ENCODE data around the gene RPUSD1. TPM values are rescaled to one million over a fixed set of nuclear protein-coding genes. Genes with fewer than 3 reads are reported as not detected.
A peak's percentile ranks its signal among the peaks of the same experiment; 100 is the strongest.

The RPUSD1 gene
- total RNA-seq, 1 experiment from 2014 or later = 69.3 TPM

DNA sequence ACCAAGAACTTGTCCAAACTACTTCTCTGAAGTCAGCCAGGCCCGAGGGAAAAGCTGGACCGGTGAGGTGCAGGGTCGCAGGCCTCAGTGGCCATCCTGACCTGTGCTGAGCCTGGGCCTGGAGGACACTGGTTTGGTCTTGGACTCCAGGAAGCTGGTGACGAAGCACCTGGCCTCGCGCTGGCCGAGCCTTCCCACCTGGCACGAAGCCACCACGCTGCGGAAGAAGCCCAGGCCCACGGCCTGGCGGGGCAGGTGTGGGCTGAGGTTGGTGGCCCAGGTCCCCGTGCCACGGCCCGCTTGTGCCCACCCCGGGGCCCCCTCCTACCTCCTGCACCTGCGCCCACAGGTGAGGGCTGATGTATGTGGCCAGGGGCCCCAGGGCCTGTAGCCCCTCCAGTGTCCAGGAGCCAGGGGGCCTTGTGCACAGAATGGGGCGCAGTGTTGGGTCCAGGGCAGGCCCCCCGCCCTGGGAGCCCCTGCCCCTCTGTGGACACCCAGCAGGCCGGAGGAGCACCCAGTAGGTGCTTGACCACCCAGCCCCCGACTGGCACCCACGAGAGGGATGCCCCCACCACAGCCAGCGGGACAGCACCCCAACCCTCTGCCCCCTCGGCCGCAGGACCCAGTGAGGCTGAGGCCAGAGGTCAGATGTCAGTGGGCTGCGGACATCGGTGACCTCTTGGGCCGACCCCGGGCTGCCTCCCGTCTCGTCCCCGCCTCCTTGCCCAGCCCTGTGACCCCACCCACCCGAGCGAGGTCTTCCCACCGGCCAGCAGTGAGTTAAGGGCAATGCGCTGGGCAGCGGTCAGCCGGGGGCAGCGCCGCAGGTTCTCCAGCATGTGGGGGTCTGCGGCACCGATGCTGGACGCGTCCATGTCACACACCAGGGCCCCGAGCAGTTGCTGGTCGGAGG lies 13.8 kb downstream of the RPUSD1 start:
- DNase-seq (ENCODE audit: low spot score) = no peak
- in situ Hi-C loops (cut with HindIII; ENCODE audit: low sequenced_read_pairs) = no loop called here

DNA sequence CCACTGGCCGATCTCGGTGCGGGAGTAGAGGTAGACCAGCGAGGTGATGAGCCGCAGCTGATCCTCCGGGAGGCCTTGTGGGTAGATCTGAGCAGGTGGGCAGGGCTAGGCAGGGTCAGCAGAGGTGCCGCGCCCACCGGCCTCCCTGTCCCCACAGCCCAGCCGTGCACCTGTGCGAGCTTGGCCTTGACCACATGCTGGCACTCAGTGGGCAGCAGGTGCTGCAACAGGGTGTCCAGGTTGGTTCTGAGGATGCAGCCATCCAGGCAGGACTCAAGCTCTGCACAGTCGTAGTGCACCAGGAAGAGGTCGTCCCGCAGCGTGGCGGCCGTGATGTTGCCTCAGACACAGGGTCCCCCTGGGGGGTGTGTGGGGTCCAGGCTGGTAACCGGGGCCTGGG lies 15.2 kb downstream of the RPUSD1 start:
- DNase-seq (ENCODE audit: low spot score) = no peak
- in situ Hi-C loops (cut with HindIII; ENCODE audit: low sequenced_read_pairs) = no loop called here

DNA sequence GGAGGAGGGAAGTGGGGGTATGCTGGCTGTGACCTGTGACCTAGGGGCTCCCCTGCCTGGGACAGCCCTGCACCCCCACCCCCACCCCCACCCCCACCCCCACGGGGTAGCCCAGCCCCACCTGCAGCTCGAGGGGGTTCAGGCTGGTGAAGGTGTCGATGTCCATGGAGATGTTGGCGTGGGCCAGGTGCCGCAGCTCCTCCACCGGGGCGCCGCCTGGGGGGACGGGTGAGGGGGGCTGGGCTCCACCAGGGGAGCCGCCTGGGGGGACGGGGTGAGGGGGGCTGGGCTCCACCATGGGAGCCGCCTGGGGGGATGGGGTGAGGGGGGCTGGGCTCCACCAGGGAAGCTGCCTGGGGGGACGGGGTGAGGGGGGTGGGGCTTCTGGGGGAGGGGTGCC lies 17.8 kb downstream of the RPUSD1 start:
- no peak for DNase-seq (ENCODE audit: low spot score)
- in situ Hi-C loops (cut with HindIII; ENCODE audit: low sequenced_read_pairs) = no loop called here

DNA sequence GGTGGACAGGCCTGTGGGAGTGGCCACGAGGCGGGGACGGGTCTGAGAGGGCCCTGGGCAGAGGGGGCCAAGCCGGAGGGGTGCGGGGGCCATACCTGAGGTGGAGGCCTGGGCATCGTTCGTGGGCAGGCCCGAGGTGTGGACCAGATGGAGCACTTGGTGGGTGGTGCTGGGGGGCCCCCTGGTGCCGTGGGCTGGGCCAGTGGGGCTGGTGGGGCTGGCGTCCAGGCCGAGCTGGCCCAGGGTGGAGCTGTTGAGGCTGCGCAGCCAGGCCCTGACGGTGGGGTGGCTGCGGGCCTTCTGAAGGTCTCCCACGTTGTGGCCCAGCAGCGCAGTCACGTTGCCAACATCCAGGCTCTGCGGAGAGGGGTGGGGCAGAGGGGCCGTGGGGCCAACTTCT lies 18.2 kb downstream of the RPUSD1 start:
- in situ Hi-C loops (cut with HindIII; ENCODE audit: low sequenced_read_pairs) = no loop called here

DNA sequence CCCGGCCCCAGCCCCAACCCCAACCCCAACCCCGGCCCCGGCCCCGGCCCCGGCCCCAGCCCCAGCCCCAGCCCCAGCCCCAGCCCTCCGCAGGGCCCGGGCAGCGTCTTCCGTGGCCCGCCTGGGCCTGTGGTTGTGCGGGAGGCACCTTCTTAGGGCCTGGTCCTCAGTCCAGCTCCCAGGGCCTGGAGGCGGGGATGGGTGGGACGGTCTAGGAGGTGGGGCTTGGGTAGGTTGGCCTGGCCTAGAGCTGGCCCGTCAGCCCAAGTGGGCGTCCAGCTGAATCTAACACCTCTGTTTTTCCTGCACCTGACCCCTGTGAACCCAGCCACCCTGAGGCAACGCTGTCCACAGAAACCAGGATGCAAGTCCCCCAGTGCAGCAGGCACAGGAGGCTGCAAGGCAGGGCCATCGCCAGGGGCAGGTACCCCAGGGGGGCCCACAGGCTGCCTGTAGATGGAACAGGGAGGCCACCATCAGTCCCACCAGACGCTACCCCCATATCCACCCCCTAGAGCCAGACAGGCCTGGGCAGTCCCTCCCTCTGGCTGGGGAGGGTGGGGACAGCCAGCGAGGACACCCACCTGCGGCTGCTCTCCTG lies 18.9 kb downstream of the RPUSD1 start:
- peak; percentile 13 for DNase-seq (ENCODE audit: low spot score)
- in situ Hi-C loops (cut with HindIII; ENCODE audit: low sequenced_read_pairs) = no loop called here

More for the DNA sequence above, 18.2 kb downstream of the RPUSD1 start:
- no peak for DNase-seq (ENCODE audit: low spot score)

DNA sequence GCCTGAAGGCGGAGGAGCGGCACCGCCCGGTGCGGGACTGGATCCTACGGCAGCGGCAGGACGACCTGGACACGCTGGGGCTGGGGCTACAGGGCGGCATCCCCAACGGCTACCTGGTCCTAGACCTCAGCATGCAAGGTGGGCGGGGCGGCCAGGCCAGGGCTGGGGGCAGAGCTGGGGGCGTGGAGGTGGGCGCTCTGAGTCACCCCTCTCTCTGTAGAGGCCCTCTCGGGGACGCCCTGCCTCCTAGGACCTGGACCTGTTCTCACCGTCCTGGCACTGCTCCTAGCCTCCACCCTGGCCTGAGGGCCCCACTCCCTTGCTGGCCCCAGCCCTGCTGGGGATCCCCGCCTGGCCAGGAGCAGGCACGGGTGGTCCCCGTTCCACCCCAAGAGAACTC lies 19.8 kb downstream of the RPUSD1 start:
- in situ Hi-C loops (cut with HindIII; ENCODE audit: low sequenced_read_pairs) = no loop called here
- no peak for DNase-seq (ENCODE audit: low spot score)

DNA sequence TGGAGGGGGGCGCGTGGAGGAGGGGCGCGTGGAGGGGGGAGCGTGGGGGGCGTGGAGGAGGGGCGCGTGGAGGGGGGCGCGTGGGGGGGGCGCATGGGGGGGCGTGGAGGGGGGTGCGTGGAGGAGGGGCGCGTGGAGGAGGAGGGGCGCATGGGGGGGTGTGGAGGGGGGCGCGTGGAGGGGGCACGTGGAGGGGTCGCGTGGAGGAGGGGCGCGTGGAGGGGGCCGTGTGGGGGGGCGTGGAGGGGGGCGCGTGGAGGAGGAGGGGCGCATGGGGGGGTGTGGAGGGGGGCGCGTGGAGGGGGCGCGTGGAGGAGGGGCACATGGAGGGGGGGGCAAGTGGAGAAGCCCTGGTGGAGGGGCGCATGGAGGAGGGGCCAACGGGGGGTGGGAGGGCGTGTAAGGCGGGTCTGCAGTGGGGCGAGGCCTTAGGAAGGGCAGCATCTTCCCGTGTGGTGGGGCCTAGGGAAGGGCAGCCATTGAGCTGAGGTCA lies 20.4 kb downstream of the RPUSD1 start:
- no peak for DNase-seq (ENCODE audit: low spot score)
- in situ Hi-C loops (cut with HindIII; ENCODE audit: low sequenced_read_pairs) = no loop called here

DNA sequence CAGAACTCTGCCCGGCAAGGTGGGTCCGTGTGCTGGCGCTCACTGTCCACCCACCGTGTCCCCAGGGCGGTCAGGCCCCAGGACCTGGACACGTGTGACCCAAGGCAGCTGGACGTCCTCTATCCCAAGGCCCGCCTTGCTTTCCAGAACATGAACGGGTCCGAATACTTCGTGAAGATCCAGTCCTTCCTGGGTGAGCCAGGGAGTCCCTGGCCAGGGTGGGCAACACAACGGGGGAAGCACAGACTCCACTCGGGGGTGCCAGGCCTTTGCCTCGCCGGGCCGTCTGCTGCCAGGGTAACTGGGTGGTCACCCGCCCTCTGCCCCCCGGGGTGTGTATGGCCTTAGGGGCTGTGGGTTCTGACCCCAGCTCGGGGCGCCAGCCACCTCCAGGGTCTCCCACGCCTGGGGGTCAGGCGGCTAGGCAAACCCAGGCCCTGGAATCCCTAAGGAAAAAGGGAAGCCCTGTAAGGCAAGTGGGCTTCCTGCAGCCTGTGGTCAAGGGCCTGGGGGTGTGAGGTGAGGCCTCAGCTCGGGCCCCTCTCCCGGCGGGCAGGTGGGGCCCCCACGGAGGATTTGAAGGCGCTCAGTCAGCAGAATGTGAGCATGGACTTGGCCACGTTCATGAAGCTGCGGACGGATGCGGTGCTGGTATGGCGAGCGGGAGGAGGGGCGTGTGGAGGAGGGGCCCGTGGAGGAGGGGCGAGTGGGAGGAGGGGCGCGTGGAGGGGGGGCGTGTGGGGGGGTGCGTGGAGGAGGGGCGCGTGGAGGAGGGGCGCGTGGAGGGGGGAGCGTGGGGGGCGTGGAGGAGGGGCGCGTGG lies 21.2 kb downstream of the RPUSD1 start:
- in situ Hi-C loops (cut with HindIII; ENCODE audit: low sequenced_read_pairs) = no loop called here
- DNase-seq (ENCODE audit: low spot score) = no peak

DNA sequence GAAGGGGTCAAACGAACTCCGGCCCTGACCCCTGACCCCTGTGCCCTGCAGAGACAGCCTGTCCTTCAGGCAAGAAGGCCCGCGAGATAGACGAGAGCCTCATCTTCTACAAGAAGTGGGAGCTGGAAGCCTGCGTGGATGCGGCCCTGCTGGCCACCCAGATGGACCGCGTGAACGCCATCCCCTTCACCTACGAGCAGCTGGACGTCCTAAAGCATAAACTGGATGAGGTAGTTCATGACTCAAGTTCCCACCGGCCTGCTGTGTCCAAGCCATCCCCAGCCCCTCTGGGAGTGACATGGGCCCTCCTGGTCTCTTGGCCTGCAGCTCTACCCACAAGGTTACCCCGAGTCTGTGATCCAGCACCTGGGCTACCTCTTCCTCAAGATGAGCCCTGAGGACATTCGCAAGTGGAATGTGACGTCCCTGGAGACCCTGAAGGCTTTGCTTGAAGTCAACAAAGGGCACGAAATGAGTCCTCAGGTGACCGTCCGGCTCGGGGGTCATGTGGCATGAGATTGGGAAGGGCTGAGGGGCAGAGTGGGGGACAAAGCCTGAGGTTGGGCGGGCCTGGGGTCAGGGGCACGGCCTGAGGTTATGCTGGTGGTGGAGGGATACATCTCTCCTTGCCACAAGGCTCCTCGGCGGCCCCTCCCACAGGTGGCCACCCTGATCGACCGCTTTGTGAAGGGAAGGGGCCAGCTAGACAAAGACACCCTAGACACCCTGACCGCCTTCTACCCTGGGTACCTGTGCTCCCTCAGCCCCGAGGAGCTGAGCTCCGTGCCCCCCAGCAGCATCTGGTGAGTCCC lies 22.0 kb downstream of the RPUSD1 start:
- in situ Hi-C loops (cut with HindIII; ENCODE audit: low sequenced_read_pairs) = no loop called here
- no peak for DNase-seq (ENCODE audit: low spot score)

DNA sequence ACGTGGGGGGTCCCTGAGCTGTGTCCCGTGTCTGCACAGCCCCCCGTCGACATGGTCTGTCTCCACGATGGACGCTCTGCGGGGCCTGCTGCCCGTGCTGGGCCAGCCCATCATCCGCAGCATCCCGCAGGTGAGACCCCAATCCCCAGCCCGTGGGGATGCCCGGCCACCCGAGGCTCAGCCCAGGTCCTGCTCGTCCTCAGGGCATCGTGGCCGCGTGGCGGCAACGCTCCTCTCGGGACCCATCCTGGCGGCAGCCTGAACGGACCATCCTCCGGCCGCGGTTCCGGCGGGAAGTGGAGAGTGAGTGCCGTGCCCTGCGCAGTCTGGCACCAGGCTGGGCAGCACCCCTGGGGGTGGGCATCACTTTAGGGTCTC lies 22.7 kb downstream of the RPUSD1 start:
- in situ Hi-C loops (cut with HindIII; ENCODE audit: low sequenced_read_pairs) = no loop called here
- DNase-seq (ENCODE audit: low spot score) = no peak

DNA sequence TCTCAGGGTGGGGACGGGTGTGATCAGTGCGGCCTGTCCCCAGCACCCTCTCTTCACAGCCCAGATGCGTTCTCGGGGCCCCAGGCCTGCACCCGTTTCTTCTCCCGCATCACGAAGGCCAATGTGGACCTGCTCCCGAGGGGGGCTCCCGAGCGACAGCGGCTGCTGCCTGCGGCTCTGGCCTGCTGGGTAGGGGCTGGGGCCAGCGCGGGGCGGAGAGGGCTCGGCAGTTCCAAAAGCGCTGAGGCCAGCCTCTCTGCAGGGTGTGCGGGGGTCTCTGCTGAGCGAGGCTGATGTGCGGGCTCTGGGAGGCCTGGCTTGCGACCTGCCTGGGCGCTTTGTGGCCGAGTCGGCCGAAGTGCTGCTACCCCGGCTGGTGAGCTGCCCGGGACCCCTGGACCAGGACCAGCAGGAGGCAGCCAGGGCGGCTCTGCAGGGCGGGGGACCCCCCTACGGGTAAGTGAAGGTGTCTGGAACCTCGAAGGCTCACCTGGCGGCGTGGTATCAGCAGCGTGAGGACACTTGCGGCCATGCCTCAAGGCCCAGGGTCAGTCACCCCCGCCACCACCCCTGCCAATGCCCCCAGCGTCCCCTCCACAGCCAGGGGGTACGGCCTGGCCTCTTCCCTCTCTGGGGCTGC lies 23.2 kb downstream of the RPUSD1 start:
- in situ Hi-C loops (cut with HindIII; ENCODE audit: low sequenced_read_pairs) = no loop called here

DNA sequence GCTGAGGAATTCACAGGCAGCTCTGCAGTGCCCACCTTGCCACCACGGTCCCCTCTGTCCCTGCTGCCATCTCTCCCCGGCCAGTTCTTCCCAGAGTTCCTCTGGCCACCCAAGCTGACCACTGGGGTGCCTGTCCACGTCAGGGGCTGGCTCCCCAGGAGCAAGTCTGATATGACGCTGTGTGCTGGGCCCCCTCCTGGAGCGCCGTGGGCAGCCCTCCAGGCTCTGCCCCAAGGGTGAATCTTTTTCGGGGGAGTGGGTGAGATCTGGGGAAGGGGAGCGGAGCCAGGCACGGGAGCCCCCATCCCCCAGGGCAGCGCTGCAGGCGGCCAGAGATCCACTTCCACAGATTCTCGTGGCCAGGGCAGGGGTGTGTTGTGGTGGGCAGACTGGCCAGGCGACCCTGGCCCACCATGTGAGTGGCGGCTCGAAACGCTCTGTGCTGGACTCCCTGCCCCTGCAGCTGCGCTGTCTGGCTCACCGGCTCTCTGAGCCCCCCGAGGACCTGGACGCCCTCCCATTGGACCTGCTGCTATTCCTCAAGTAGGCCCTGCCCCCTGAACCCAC lies 23.9 kb downstream of the RPUSD1 start:
- DNase-seq (ENCODE audit: low spot score) = no peak
- in situ Hi-C loops (cut with HindIII; ENCODE audit: low sequenced_read_pairs) = no loop called here

More for the DNA sequence above, 23.2 kb downstream of the RPUSD1 start:
- no peak for DNase-seq (ENCODE audit: low spot score)

DNA sequence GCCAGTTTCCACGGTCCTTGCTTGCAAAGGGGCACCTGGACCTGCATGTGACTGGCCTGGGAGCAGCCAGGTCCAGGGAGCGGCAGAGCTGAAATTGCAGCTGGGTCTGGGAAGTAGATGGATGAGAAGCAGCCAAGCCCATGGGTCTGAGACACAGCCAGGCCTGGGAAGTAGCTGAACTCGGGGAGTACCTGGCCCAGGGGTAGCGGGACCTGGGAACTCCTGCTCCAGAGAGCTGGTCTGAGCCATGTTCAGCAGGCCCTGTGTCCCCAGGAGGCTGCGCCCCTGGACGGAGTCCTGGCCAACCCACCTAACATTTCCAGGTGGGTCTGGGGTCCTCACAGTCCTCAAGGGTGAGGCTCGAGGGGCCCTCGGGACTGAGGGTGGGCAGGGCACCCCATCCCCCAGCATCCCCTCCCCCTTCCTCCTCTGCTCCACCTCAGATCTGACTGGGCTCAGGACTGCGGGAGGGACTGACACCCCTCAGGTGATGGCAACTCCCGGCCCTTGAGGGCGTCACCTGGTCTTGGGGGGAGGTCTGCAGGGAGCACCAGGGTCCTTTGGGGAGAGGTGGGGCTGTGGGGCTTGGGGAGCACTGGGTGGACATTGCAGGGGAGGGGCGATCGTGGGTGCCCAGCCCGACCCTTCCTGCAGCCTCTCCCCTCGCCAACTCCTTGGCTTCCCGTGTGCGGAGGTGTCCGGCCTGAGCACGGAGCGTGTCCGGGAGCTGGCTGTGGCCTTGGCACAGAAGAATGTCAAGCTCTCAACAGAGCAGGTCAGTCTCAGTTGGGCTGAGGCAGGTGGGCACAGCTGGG lies 24.6 kb downstream of the RPUSD1 start:
- in situ Hi-C loops (cut with HindIII; ENCODE audit: low sequenced_read_pairs) = no loop called here
- DNase-seq (ENCODE audit: low spot score) = no peak

DNA sequence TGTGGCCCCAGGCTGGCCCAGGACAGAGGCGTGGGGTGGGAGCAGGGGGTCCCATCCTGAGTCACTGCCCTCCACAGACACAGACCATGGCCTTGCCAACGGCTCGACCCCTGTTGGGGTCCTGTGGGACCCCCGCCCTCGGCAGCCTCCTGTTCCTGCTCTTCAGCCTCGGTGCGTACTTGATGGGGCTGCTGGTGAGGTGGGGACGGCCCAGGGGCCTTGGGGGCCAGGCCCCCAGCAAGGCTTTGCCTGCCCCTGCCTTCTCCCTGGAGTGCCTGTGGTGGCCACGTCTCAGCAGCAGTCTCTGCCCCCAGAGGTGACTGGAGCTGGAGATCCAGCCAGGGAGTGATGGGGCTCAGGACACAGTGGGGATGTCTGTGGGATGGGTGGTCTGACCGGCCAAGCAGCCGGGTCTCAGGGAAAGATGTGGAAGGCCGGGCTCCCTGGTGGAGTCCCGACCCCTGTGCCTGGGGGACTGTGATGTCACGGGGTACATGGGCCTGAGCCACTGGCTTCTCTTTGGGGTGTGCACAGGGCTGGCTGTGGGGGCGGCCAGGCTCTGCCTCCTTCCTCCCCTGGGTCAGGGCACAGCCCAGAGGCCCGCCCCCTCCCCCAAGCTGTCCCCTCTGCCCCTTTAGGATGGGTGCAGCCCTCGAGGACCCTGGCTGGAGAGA lies 25.4 kb downstream of the RPUSD1 start:
- no peak for DNase-seq (ENCODE audit: low spot score)
- in situ Hi-C loops (cut with HindIII; ENCODE audit: low sequenced_read_pairs) = no loop called here

DNA sequence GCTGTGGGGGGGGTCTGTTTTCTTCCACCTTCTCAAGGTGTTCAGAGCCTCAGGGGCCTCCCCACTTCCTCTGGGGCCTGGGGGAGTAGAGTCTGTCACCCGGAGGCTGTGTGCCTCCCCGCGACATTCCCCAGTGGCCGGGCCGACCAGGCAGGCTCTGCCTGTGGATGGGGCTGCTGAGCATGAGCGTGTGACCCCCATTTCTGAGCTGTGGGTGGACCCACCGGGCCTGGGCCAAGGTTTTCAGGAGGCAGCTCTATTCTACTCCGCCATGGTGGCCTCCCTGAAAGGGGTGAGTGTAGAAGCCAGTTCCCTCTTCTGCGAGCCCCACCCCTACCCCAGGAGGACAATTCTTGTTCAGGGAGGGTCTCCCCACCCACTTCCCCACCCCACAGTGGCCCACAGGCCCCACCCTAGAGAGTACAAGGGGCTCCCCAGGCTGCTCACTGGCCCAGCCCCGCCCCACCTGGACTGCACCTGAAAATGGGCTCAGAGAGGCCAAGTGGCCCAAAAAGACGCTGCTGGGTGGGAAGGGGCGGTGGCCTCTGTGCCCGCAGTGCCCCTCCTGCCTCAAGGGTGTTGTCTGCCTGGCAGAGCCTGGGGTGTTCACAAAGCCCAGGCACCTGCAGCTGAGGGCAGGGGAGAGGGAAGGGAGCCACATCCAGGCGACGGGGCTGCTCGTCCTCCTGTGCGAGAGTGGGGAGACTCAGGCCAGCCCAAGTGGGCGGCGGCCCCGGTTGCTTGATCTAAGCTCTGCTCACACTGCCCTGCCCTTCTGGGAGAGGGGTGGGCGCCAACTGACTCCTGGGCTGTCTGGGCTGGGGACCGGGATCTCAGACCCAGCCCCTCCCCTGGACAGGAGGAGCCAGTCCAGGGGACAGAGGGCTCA lies 26.3 kb downstream of the RPUSD1 start:
- in situ Hi-C loops (cut with HindIII; ENCODE audit: low sequenced_read_pairs) = no loop called here
- no peak for DNase-seq (ENCODE audit: low spot score)
